Natural killer cell (primary cell): ENCODE measurements around the gene FOXF1. TPM values are rescaled to one million over a fixed set of nuclear protein-coding genes. Genes with fewer than 3 reads are reported as not detected.

Experiments used
- ATAC-seq, 3 donors: fragments of 150-1000 bp in 2 of 3; fragments of 200-7000 bp in 1 of 3; cut with Tn5 transposase; 1 replicate in 1 of 3; 2 replicates in 2 of 3; pipeline ENCODE4 v1.10.0; 2021; ENCODE audit warnings: mild to moderate bottlenecking in 2 of 3, moderate library complexity in 2 of 3
- DNase-seq, 2 donors: peaks; one replicate each; pipeline versions ENCODE4 v3.0.0 to v3.0.0-alpha.2; 2013 to 2021; ENCODE audit warnings: mixed read lengths in 1 of 2
- H3K27ac ChIP-seq: one replicate; pipeline ENCODE4 v1.5.1; 2013; ENCODE audit warnings: mild to moderate bottlenecking, low read length
- H3K27me3 ChIP-seq: one replicate; pipeline ENCODE4 v1.6.1; 2013; ENCODE audit warnings: low read length; ENCODE audit not compliant: control insufficient read depth, insufficient read depth
- H3K36me3 ChIP-seq: one replicate; pipeline ENCODE4 v1.6.1; 2013; ENCODE audit warnings: low read length; ENCODE audit not compliant: control insufficient read depth, insufficient read depth
- H3K4me1 ChIP-seq: one replicate; pipeline ENCODE4 v1.6.1; 2013; ENCODE audit warnings: low read length; ENCODE audit not compliant: control insufficient read depth, insufficient read depth
- H3K4me3 ChIP-seq: one replicate; pipeline ENCODE4 v1.5.1; 2013; ENCODE audit warnings: low read length
- H3K9me3 ChIP-seq: one replicate; pipeline ENCODE4 v1.6.1; 2013; ENCODE audit warnings: low read length; ENCODE audit not compliant: control insufficient read depth, insufficient read depth
- H3K27ac Mint-ChIP-seq, 2 donors: one replicate each; pipeline ENCODE4 v1.8.0; 2022; ENCODE audit warnings: mild to moderate bottlenecking in 2 of 2, mixed read lengths in 2 of 2, moderate library complexity in 1 of 2
- H3K27me3 Mint-ChIP-seq, 2 donors: one replicate each; pipeline ENCODE4 v1.8.0; 2022; ENCODE audit warnings: low read depth in 2 of 2, mixed read lengths in 2 of 2
- H3K36me3 Mint-ChIP-seq: one replicate; pipeline ENCODE4 v1.8.0; 2022; ENCODE audit warnings: mixed read lengths
- H3K4me1 Mint-ChIP-seq, 2 donors: one replicate each; pipeline ENCODE4 v1.8.0; 2022; ENCODE audit warnings: mixed read lengths in 2 of 2
- H3K4me3 Mint-ChIP-seq: one replicate; pipeline ENCODE4 v1.8.0; 2022; ENCODE audit warnings: mild to moderate bottlenecking, moderate library complexity, mixed read lengths
- H3K9me3 Mint-ChIP-seq, 2 donors: one replicate each; pipeline ENCODE4 v1.8.0; 2022; ENCODE audit warnings: mixed read lengths in 2 of 2
- WGBS: methylation state at CpG from one replicate; pipeline ENCODE4 v1.1.7; 2013; ENCODE audit warnings: missing lambda C conversion rate; ENCODE audit not compliant: insufficient coverage; 5-methylcytosine and 5-hydroxymethylcytosine counted together
- intact Hi-C: fragments of 100-400 bp; cut with micrococcal nuclease; formaldehyde crosslinking; loops from one replicate; pipeline ENCODE4 v1.14.2; 2022
- total RNA-seq, 4 donors: library from RNA; stranded (reverse); fragments of 120-200 nt in 1 of 4; gene quantifications; one replicate each; pipeline versions ENCODE4 v1.2.3 to v1.2.4, GENCODE V29; 2013 to 2022
- TF ChIP-seq, protein P1 (sequence below): fragments of 200-600 bp; IDR thresholded peaks from one replicate; pipeline ENCODE4 v1.8.0; 2022; ENCODE audit warnings: antibody characterized with exemption

Gene FOXF1
- total RNA-seq, 3 donors from 2014 or later (not counting 1 experiment from before 2014, with no cell fraction given), result not detected

DNA sequence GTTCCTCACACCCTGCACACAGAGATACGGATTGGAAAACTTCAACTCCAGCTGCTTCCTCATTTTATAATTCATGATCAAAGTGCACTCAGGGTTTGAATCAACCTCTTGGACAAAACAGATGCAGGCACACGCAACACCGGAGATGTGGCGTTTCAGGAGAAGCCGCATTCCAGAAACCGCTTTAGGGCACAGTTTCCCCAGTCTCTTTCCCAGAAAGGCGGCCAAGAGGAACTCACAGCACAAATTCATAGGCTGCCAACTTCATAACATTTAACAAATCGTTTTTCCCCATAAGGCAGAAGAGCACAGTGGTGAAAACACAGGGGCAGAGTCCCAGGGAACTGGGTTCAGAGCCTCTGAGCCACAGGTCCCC lies 36.3 kb downstream of the FOXF1 start:
- Histone ChIP-seq H3K27me3 (no peaks in the 10 kb centered on the region), H3K9me3 (no peaks in the 10 kb centered on the region), H3K27ac (no peak overlapping the region), H3K4me3 (no peak overlapping the region), H3K36me3 (peaks cover 39% of the 10 kb centered on the region), H3K4me1 (no peaks in the 10 kb centered on the region)
- H3K27ac Mint-ChIP-seq, result no peak overlapping the region
- H3K9me3 Mint-ChIP-seq, result no peaks in the 10 kb centered on the region
- peaks cover 0 to 4% of the 10 kb centered on the region in 2 donors for H3K4me1 Mint-ChIP-seq
- H3K36me3 Mint-ChIP-seq, result peaks cover 10% of the 10 kb centered on the region
- intact Hi-C loops, result no loop called here
- ATAC-seq (no peak), DNase-seq (no peak)
- H3K27me3 Mint-ChIP-seq, result no peaks in the 10 kb centered on the region
- H3K4me3 Mint-ChIP-seq, result no peak overlapping the region
- TF ChIP-seq, protein P1, sequence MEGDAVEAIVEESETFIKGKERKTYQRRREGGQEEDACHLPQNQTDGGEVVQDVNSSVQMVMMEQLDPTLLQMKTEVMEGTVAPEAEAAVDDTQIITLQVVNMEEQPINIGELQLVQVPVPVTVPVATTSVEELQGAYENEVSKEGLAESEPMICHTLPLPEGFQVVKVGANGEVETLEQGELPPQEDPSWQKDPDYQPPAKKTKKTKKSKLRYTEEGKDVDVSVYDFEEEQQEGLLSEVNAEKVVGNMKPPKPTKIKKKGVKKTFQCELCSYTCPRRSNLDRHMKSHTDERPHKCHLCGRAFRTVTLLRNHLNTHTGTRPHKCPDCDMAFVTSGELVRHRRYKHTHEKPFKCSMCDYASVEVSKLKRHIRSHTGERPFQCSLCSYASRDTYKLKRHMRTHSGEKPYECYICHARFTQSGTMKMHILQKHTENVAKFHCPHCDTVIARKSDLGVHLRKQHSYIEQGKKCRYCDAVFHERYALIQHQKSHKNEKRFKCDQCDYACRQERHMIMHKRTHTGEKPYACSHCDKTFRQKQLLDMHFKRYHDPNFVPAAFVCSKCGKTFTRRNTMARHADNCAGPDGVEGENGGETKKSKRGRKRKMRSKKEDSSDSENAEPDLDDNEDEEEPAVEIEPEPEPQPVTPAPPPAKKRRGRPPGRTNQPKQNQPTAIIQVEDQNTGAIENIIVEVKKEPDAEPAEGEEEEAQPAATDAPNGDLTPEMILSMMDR, result no peak
- WGBS, result 96% methylated on average over 8 of the region's 8 CpGs

DNA sequence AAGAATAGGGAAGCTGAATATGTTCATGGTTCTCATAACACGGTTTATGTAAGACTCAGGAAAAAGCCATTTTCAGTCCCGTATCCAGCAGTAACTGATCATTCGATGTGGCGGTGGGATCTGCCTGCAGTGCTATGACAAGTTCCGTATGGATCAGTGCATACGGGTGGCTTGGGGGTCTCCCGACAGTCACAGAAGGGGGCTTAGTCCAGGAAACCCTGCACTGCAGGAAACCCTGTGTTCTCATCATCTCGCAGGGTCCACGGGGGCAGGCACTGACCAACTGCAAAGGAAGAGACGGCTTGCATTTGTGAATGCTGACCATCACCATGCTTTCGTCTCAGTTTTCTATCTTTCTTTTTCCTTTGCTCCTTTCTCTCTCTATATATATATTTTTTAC lies 37.0 kb downstream of the FOXF1 start:
- 95% methylated on average over 9 of the region's 11 CpGs for WGBS
- DNase-seq (no peak), ATAC-seq (no peak)
- intact Hi-C loops, result no loop called here
- H3K9me3 ChIP-seq, result no peaks in the 10 kb centered on the region
- H3K4me1 ChIP-seq, result no peaks in the 10 kb centered on the region
- peaks cover 33% of the 10 kb centered on the region for H3K36me3 ChIP-seq
- H3K9me3 Mint-ChIP-seq, result no peaks in the 10 kb centered on the region
- TF ChIP-seq, protein P1, result no peak
- H3K27me3 ChIP-seq, result no peaks in the 10 kb centered on the region
- peaks cover 10% of the 10 kb centered on the region for H3K36me3 Mint-ChIP-seq
- H3K4me3 Mint-ChIP-seq, result no peak overlapping the region
- H3K4me3 ChIP-seq, result no peak overlapping the region
- peaks cover 0 to 4% of the 10 kb centered on the region in 2 donors for H3K4me1 Mint-ChIP-seq
- H3K27me3 Mint-ChIP-seq, result no peaks in the 10 kb centered on the region
- no peak overlapping the region for H3K27ac Mint-ChIP-seq
- H3K27ac ChIP-seq, result no peak overlapping the region

DNA sequence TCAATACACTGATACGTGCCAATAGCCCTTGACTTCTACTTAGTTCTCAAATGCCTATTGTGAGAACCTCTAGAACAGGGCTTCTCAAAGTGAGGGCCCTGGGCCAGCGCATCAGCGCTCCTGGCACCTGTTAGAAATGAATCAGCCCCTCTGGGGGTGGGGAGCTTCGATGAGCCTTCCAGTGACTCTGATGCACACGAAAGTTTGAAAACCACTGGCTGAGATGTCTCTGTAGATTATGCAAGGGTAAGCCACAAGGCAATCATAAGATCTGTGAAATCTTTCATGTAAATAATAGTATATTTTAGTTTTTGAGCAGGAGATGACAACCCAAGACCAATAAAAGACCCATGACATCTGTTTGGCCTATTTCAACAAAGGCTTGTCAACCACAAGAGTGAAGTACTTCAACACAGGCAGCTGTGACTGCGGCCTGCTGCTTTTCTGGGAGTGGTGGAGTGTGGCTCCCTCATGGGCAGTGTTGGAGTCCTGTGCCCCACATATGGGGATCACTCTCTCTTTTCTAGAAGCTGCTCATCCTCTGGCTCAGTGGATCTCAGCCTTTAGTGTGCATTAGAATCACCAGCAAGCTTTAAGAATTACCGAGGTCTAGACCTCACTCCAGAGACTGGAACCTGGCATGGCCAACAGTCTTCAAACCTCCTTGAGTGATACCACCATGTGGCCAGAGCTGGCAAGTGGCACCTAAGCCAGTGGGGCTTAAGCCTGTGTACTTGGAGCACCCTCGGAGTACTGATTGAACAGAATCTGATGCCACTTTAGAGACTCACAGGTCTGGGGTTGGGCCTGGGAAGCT lies 39.0 kb downstream of the FOXF1 start:
- 65% methylated on average over 8 of the region's 8 CpGs for WGBS
- peaks cover 28% of the 10 kb centered on the region for H3K36me3 ChIP-seq
- Mint-ChIP-seq H3K27ac (no peak overlapping the region), H3K36me3 (peaks cover 5% of the 10 kb centered on the region), H3K9me3 (no peaks in the 10 kb centered on the region), H3K4me1 (peaks cover 11 to 17% of the 10 kb centered on the region in 2 donors), H3K27me3 (no peaks in the 10 kb centered on the region), H3K4me3 (no peak overlapping the region)
- no peaks in the 10 kb centered on the region for H3K27me3 ChIP-seq
- H3K27ac ChIP-seq, result no peak overlapping the region
- no peak for DNase-seq
- intact Hi-C loops, result no loop called here
- TF ChIP-seq, protein P1, result no peak
- peaks cover 7% of the 10 kb centered on the region for H3K4me1 ChIP-seq
- no peak overlapping the region for H3K4me3 ChIP-seq
- no peaks in the 10 kb centered on the region for H3K9me3 ChIP-seq
- no peak for ATAC-seq

DNA sequence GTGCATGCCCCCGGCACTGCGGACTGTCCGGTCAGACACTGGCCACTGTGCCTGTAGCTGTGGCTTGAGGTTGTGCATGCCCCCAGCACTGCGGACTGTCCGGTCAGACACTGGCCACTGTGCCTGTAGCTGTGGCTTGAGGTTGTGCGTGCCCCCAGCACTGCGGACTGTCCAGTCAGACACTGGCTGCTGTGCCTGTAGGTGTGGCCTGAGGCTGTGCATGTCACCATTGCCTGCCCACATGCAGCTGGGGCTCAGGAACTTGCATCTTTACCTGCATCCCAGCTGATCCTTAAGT lies 39.5 kb downstream of the FOXF1 start:
- no peaks in the 10 kb centered on the region for H3K27me3 Mint-ChIP-seq
- ATAC-seq, result no peak
- Histone ChIP-seq H3K9me3 (no peaks in the 10 kb centered on the region), H3K27me3 (no peaks in the 10 kb centered on the region), H3K36me3 (peaks cover 28% of the 10 kb centered on the region), H3K27ac (no peak overlapping the region), H3K4me3 (no peak overlapping the region), H3K4me1 (peaks cover 11% of the 10 kb centered on the region)
- 95% methylated on average over 7 of the region's 7 CpGs for WGBS
- intact Hi-C loops, result no loop called here
- no peaks in the 10 kb centered on the region for H3K9me3 Mint-ChIP-seq
- DNase-seq, result no peak
- H3K36me3 Mint-ChIP-seq, result no peaks in the 10 kb centered on the region
- H3K27ac Mint-ChIP-seq, result no peak overlapping the region
- TF ChIP-seq, protein P1, result no peak
- peaks cover 12 to 18% of the 10 kb centered on the region in 2 donors for H3K4me1 Mint-ChIP-seq
- no peak overlapping the region for H3K4me3 Mint-ChIP-seq
